Breast epithelium (tissue), 4 donors: ENCODE data around the gene ZNF662. TPM values are rescaled to one million over a fixed set of nuclear protein-coding genes. Genes with fewer than 3 reads are reported as not detected.

Experiments
- DNase-seq, 2 donors: peaks; one replicate each; pipeline ENCODE4 v3.0.0-alpha.2; 2019; ENCODE audit warnings: low spot score in 2 of 2
- H3K27ac ChIP-seq, 2 donors: fragments of 200-600 bp; sonication (generic) in 1 of 2; one replicate each; pipeline ENCODE4 v1.5.1; 2016 to 2019; ENCODE audit warnings: mild to moderate bottlenecking in 1 of 2
- H3K27me3 ChIP-seq, 2 donors: fragments of 200-600 bp; sonication (generic) in 1 of 2; one replicate each; pipeline versions ENCODE4 v1.5.1 to v1.6.0; 2017 to 2019; ENCODE audit warnings: control low read depth in 1 of 2, mild to moderate bottlenecking in 1 of 2
- H3K36me3 ChIP-seq: fragments of 200-600 bp; one replicate; pipeline ENCODE4 v1.5.1; 2019
- H3K4me1 ChIP-seq, 2 donors: fragments of 200-600 bp; sonication (generic); one replicate each; pipeline ENCODE4 v1.5.1; 2016 to 2019; ENCODE audit warnings: control low read depth in 1 of 2
- H3K4me3 ChIP-seq, 3 donors: fragments of 200-600 bp; sonication (generic); 1 replicate in 2 of 3; 2 replicates in 1 of 3; pipeline ENCODE4 v1.5.1; 2016 to 2019; ENCODE audit warnings: mild to moderate bottlenecking in 3 of 3, moderate library complexity in 2 of 3
- H3K9me3 ChIP-seq, 2 donors: fragments of 200-600 bp; sonication (generic) in 1 of 2; one replicate each; pipeline ENCODE4 v1.5.1; 2016 to 2019; ENCODE audit warnings: control low read depth in 1 of 2
- POLR2A ChIP-seq: fragments of 450-650 bp; IDR thresholded peaks from one replicate; pipeline ENCODE4 v1.6.1; 2016; ENCODE audit warnings: antibody characterized with exemption, mild to moderate bottlenecking, moderate library complexity
- POLR2AphosphoS5 ChIP-seq, 3 donors: sonication (generic); formaldehyde crosslinking; IDR thresholded peaks; one replicate each; pipeline ENCODE4 v1.6.1; 2017; ENCODE audit warnings: antibody characterized with exemption in 3 of 3
- intact Hi-C: fragments of 100-400 bp; cut with DNase I; formaldehyde crosslinking; loops from one replicate; pipeline ENCODE4 v1.15.1; 2023; ENCODE audit warnings: low total_unique reads
- total RNA-seq, 3 donors: library from RNA; depleted of rRNA; stranded (reverse); fragments of >200 nt; gene quantifications; one replicate each; pipeline ENCODE4 v1.1.0, GENCODE V29; 2016
- TF ChIP-seq, protein P1 (sequence below), 3 donors: fragments of 450-650 bp; IDR thresholded peaks; one replicate each; pipeline ENCODE4 v1.5.1; 2016 to 2017; ENCODE audit warnings: antibody characterized with exemption in 3 of 3, mild to moderate bottlenecking in 3 of 3, moderate library complexity in 3 of 3

Gene ZNF662
- total RNA-seq, 3 donors from 2014 or later, result 8.2 to 17.4 (median 13.8) TPM

DNA sequence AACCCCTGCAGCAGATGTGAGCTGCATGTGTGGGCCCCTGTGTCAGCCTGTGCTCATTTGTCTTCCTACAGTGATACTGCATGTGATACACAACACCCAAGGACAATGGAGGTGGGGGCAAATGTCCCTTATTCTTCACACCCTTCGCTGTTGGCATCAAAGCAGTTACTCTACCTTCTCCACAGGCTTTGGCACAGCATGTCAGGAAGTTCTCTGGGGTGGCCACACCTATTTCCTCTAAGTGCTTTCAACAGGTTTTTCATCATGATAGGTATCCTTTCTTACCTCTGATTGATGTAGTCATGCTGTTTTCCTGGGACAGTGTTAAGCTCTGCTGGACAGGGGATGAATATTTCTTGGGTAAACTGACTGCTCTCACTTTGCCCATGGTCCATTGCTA, 29.5 kb downstream of the ZNF662 start:
- DNase-seq, result no peak
- no peaks in the 10 kb centered on the region for H3K4me1 ChIP-seq
- intact Hi-C loops, result no loop called here
- peaks cover 0 to 4% of the 10 kb centered on the region in 2 donors for H3K9me3 ChIP-seq
- H3K4me3 ChIP-seq, result no peak overlapping the region
- no peaks in the 10 kb centered on the region for H3K27me3 ChIP-seq
- H3K27ac ChIP-seq, result no peak overlapping the region
- no peaks in the 10 kb centered on the region for H3K36me3 ChIP-seq
- TF ChIP-seq, protein P1, sequence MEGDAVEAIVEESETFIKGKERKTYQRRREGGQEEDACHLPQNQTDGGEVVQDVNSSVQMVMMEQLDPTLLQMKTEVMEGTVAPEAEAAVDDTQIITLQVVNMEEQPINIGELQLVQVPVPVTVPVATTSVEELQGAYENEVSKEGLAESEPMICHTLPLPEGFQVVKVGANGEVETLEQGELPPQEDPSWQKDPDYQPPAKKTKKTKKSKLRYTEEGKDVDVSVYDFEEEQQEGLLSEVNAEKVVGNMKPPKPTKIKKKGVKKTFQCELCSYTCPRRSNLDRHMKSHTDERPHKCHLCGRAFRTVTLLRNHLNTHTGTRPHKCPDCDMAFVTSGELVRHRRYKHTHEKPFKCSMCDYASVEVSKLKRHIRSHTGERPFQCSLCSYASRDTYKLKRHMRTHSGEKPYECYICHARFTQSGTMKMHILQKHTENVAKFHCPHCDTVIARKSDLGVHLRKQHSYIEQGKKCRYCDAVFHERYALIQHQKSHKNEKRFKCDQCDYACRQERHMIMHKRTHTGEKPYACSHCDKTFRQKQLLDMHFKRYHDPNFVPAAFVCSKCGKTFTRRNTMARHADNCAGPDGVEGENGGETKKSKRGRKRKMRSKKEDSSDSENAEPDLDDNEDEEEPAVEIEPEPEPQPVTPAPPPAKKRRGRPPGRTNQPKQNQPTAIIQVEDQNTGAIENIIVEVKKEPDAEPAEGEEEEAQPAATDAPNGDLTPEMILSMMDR (IDR thresholded peaks at IDR 0.05), result no peak
- no peak for TF ChIP-seq POLR2A

DNA sequence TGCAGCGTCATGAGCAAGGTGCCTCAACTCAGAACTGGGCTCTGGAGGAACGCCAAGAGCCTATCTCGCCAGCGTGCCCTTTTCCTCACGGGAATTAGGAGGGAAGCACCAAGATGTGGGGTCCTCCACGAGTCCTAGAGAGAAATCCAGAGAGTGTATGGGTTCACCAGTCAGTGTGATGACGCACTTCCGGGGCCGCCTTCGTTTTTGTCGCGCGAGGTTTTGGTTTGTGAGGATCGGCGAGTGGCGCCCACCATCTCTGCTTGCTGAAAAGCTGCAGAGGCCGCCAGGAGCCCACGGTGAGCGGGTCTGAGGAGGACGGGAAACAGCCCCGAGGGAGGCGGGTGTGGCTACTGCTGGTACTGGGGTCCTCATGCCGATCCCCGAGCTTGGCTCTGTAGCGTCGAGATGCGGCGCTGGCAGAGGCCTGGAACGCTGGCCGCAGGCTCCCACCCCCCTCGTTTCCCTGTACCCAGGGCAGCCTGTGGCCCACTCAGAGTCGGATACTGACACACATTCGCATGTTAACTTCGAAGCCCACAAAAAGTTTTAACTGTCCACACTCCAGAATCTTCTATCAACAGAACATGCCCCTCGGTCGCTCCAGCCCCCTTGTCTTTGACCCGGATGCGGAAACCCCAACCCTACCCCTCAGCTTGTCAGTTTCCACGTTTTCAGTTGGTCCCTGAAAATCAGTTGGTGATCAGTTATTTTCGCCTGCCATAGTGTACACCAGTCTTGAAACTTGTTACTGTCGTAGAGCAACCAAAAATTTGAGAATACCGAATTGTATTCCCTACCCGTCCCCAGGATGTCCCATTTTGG, 30.4 kb downstream of the ZNF662 start:
- Histone ChIP-seq H3K27ac (no peak overlapping the region), H3K9me3 (peaks cover 0 to 4% of the 10 kb centered on the region in 2 donors), H3K36me3 (no peaks in the 10 kb centered on the region), H3K4me1 (no peaks in the 10 kb centered on the region), H3K27me3 (no peaks in the 10 kb centered on the region), H3K4me3 (peak overlapping the region; percentile 16 to 43 (median 38))
- intact Hi-C loops, result no loop called here
- DNase-seq, result no peak
- TF ChIP-seq POLR2A (no peak), POLR2AphosphoS5 (IDR thresholded peaks at IDR 0.05) (no peak)
- TF ChIP-seq, protein P1 (IDR thresholded peaks at IDR 0.05), result no peak

DNA sequence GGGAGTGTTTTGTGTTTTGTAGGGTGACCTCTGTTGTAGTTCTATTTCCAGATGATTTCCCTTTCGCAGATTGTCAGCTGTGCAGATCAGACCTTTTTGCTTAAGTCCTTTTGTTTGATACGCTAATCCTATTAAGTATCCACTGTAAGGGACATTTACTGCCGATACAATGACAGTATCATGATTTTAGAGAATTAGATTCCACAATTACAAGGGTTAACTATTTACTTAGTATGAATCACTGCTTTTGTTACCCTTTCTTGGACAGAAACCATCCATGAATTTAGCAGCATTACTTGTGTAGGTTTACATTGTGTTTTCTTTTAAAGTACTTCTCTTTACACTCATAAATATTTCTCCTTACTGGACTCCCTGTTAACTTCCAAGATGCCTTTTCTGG, 31.4 kb downstream of the ZNF662 start:
- intact Hi-C loops, result no loop called here
- Histone ChIP-seq H3K4me3 (no peak overlapping the region), H3K27me3 (no peaks in the 10 kb centered on the region), H3K36me3 (no peaks in the 10 kb centered on the region), H3K9me3 (peaks cover 0 to 4% of the 10 kb centered on the region in 2 donors), H3K27ac (no peak overlapping the region), H3K4me1 (no peaks in the 10 kb centered on the region)
- no peak for DNase-seq
- TF ChIP-seq, protein P1 (IDR thresholded peaks at IDR 0.05), result no peak
- TF ChIP-seq POLR2AphosphoS5 (IDR thresholded peaks at IDR 0.05) (no peak), POLR2A (no peak)

GRCh38 chr3:42942693-42943092, 36.8 kb downstream of the ZNF662 start:
- Histone ChIP-seq H3K4me3 (no peak overlapping the region), H3K27me3 (no peaks in the 10 kb centered on the region), H3K27ac (no peak overlapping the region), H3K9me3 (no peaks in the 10 kb centered on the region), H3K36me3 (no peaks in the 10 kb centered on the region), H3K4me1 (no peaks in the 10 kb centered on the region)
- intact Hi-C loops, result no loop called here
- TF ChIP-seq, protein P1 (IDR thresholded peaks at IDR 0.05), result no peak
- TF ChIP-seq POLR2A (no peak), POLR2AphosphoS5 (IDR thresholded peaks at IDR 0.05) (no peak)
- no peak for DNase-seq

GRCh38 chr3:42946050-42946449, 40.1 kb downstream of the ZNF662 start:
- no peak overlapping the region for H3K4me3 ChIP-seq
- no peaks in the 10 kb centered on the region for H3K27me3 ChIP-seq
- no peak for TF ChIP-seq POLR2A
- TF ChIP-seq, protein P1 (IDR thresholded peaks at IDR 0.05), result no peak
- no peak for TF ChIP-seq POLR2AphosphoS5 (IDR thresholded peaks at IDR 0.05)
- no peaks in the 10 kb centered on the region for H3K9me3 ChIP-seq
- no peaks in the 10 kb centered on the region for H3K36me3 ChIP-seq
- intact Hi-C loops, result no loop called here
- no peak for DNase-seq
- H3K27ac ChIP-seq, result no peak overlapping the region
- no peaks in the 10 kb centered on the region for H3K4me1 ChIP-seq
